GM18519 (cell line): ENCODE measurements around the gene PRKCD.

ENCODE experiments used
- ATAC-seq: cut with Tn5 transposase; IDR thresholded peaks from one replicate; pipeline ENCODE4 v1.9.1; 2021; ENCODE audit warnings: mild to moderate bottlenecking, moderate library complexity; ENCODE audit not compliant: unreplicated experiment, low FRiP score

The PRKCD gene

GRCh38 chr3:53169045-53169831, 8.2 kb downstream of the PRKCD start:
- no peak for ATAC-seq

GRCh38 chr3:53169832-53170324, 8.9 kb downstream of the PRKCD start:
- ATAC-seq = no peak

- ATAC-seq = no peak
These were observed 9.5 kb downstream of the PRKCD start for GRCh38 chr3:53170325-53171063.

GRCh38 chr3:53171064-53171418, 10.0 kb downstream of the PRKCD start:
- ATAC-seq = no peak

- no peak for ATAC-seq
These were observed 11.0 kb downstream of the PRKCD start for GRCh38 chr3:53171827-53172505.

- ATAC-seq = no peak
These were observed 12.1 kb downstream of the PRKCD start for GRCh38 chr3:53173107-53173506.

GRCh38 chr3:53174346-53175250, 13.6 kb downstream of the PRKCD start:
- ATAC-seq = no peak

GRCh38 chr3:53175613-53176540, 14.9 kb downstream of the PRKCD start:
- no peak for ATAC-seq

- ATAC-seq = no peak
These were observed 17.2 kb downstream of the PRKCD start for GRCh38 chr3:53178246-53178645.

GRCh38 chr3:53179580-53179979, 18.6 kb downstream of the PRKCD start:
- ATAC-seq = no peak

- ATAC-seq = peak; percentile 86
These were observed 19.5 kb downstream of the PRKCD start for GRCh38 chr3:53180305-53181023.

- ATAC-seq = no peak
These were observed 20.0 kb downstream of the PRKCD start for GRCh38 chr3:53181024-53181371.

GRCh38 chr3:53181528-53181927, 20.5 kb downstream of the PRKCD start:
- no peak for ATAC-seq

- ATAC-seq = no peak
These were observed 21.9 kb downstream of the PRKCD start for GRCh38 chr3:53182764-53183355.

GRCh38 chr3:53183514-53183913, 22.5 kb downstream of the PRKCD start:
- no peak for ATAC-seq

GRCh38 chr3:53184701-53185100, 23.7 kb downstream of the PRKCD start:
- ATAC-seq = no peak

GRCh38 chr3:53185761-53186465, 24.9 kb downstream of the PRKCD start:
- no peak for ATAC-seq

- ATAC-seq = no peak
These were observed 25.7 kb downstream of the PRKCD start for GRCh38 chr3:53186726-53187125.
